HG02623 (cell line): ENCODE results near the gene ZNF764.
"Not testable (repeated sequence)": the region's sequence is repeated elsewhere in the genome, so short reads cannot be mapped to it uniquely, and the experiment has no call there.

Experiments used
- ATAC-seq: cut with Tn5 transposase; IDR thresholded peaks from one replicate; pipeline ENCODE4 v1.9.1; 2021; ENCODE audit warnings: moderate library complexity; ENCODE audit not compliant: unreplicated experiment

ZNF764 gene

DNA sequence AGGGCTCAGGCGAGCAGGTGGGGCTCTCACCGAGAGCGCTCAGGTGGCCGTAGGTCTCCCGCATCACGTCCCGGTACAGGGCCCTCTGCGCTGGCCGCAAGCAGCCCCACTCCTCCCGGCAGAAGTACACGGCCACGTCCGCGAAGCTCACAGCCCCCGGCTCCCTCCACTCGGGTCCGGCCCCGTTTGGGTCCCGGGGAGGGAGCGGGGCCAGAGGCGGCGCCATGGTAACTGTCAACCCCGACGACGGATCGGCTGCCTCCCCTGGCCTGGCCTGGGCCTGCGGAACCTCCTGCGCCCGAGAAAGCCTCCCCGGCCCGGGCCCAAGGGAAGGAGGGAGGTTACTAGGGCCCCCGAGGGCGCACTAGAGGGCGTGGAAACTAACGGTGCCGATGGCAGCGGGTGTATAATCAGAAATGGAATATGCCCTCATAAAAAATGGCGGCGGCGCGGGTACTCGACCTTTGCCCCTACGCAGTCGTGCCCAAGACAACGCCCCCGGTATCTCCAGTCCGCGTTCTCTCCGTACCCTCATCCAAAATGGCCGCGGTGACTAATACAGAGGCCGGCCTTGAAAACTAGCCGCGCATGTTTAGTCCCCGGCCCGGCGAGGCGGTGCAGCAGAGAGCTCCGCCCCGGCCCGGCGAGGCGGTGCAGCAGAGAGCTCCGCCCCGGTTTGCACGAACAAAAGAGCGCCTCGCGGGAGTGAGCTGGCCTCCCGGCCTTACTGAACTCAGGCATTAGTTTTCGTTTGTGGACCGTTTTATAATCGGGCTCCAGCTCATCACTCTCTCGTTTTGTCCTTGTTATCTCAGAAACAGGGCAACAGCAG lies at the start of gene ZNF764:
TSS of gene ZNF764 (minus strand) at position 418 of the 832 bp plus-strand sequence. CDS start at position 226, 192 bp downstream.
- ATAC-seq, result peak; percentile 79

DNA sequence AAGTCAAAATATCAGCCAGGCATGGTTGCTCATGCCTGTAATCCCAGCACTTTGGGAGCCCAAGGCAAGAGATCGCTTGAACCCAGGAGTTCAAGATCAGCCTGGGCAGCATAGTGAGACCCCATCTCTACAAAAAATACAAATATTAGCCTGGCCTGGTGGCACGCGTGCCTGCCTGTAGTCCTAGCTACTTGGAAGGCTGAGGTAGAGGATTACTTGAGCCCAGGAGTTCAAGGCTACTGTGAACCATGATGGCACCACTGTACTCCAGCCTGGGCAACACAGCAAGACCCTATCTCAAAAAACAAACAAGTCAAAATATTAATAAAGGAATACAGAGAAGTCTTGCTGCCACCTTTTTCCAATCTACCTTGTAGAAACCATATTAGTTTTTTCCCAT lies 47.8 kb upstream of the ZNF764 start:
- ATAC-seq, result no peak

GRCh38 chr16:30605158-30605557 lies 47.0 kb upstream of the ZNF764 start:
- no peak for ATAC-seq

GRCh38 chr16:30604316-30604947 lies 46.3 kb upstream of the ZNF764 start:
- ATAC-seq, result no peak

DNA sequence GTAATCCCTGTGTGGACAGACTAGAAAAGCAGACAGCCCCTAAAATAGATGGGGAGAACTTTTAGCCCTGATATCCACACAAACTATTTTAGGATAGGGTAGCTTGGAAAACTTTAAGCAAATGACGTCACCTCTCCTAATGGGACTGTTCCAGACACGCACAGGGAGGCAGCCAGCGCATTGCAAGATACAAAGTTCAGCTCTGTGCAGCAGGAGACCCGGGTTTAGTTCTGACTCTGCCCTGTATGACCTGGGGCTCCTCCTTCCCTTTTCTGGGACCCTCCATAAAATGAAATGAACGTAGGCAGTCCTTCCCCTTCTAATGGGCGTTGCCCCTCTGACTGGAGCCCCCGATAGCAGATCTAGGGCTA lies 45.8 kb upstream of the ZNF764 start:
- ATAC-seq, result no peak

DNA sequence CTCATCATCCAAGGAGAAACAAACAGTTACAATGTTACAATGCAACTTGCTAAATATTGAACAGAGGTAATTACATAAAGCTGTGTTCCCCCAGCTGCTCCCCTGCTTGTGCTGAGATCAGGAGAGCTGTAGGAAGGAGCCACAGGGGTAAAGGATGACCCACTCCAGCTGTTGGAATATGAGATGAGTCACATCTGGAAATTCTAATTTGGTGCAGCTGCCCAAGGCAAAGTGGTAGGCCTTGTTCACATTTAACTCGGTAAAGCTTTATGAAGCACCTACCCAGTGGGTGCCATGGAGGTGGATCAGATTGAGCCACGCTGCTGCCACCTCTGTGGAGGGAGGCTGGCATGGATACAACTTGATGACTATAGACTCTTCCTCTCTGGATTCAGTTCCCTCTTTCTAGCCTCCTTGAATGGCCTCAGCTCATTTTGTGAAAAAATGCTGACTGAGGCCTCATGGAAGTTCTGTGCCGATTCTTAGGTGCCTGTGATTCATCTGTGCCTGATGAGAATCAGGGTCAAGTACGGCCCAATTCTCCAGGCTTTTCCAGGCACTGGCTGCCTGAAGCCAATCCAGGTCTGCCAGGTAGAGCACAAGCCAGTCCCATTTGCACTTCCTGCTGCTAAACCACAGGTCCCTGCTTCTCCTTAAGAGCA lies 44.6 kb upstream of the ZNF764 start:
- no peak for ATAC-seq

GRCh38 chr16:30601966-30602365 lies 43.8 kb upstream of the ZNF764 start:
- ATAC-seq, result no peak

GRCh38 chr16:30600929-30601328 lies 42.8 kb upstream of the ZNF764 start:
- ATAC-seq, result no peak

DNA sequence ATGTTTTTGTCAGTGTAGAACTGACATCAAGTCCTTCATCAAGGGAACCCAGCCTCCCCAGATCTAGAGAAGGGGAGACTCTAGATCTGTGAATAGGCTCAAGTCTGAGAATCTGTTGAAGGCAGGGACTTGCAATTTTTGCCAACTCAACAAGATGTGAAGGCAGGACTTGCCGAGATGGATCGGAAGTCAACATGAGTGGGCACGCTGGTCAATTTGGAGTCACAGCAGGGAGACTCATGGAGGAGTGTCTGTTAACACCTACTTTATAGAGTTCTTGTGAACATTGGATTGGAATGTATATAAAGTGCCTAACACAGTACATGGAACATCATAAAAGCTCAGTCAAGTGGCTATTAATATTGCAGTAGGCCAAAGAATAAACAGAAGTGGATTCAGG lies 42.0 kb upstream of the ZNF764 start:
- ATAC-seq, result no peak

DNA sequence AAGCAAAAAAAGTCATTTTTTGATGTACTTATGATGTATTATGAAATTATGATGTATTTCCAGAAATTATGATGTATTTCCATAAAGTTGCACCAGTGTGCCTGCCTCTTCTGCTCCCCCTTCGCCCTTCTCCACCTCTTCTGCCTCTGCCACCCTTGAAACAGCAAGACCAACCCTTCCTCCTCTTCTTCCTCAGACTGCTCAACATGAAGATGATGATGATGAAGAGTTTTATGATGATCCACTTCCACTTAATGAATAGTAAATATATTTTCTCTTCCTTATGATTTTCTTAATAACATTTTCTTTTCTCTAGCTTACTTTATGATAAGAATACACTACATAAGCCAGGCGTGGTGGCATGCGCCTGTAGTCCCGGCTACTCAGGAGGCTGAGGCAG lies 34.7 kb upstream of the ZNF764 start:
- ATAC-seq, result no peak

DNA sequence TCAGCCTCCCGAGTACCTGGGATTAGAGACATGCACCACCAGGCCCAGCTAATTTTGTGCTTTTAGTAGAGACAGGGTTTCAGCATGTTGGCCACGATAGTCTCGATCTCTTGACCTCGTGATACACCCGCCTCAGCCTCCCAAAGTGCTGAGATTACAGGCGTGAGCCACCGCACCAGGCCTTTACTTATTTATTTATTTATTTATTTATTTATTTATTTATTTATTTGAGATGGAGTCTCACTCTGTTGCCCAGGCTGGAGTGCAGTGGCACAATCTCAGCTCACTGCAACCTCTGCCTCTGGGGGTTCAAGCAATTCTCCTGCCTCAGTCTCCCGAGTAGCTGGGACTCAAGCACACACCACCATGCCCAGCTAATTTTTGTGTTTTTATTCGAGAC lies 32.7 kb upstream of the ZNF764 start:
- ATAC-seq, result not testable (repeated sequence)

DNA sequence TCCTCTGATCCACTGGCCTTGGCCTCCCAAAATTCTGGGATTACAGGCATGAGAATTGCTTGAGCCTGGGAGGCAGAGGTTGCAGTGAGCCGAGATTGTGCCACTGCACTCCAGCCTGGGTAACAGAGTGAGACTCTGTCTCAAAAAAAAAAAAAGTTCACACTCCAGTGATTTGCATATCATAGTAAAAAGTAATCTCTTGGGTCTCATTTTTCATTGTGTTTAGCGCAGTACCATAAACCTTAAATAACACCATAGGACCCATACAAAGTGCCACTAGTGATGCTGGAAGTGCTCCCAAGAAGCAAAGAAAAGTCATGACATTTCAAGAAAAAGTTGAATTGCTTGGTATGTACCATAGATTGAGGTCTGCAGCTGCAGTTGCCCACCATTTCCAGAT lies 31.4 kb upstream of the ZNF764 start:
- ATAC-seq, result not testable (repeated sequence)

- no peak for ATAC-seq
Observed at GRCh38 chr16:30588651-30589050, 30.5 kb upstream of the ZNF764 start.

DNA sequence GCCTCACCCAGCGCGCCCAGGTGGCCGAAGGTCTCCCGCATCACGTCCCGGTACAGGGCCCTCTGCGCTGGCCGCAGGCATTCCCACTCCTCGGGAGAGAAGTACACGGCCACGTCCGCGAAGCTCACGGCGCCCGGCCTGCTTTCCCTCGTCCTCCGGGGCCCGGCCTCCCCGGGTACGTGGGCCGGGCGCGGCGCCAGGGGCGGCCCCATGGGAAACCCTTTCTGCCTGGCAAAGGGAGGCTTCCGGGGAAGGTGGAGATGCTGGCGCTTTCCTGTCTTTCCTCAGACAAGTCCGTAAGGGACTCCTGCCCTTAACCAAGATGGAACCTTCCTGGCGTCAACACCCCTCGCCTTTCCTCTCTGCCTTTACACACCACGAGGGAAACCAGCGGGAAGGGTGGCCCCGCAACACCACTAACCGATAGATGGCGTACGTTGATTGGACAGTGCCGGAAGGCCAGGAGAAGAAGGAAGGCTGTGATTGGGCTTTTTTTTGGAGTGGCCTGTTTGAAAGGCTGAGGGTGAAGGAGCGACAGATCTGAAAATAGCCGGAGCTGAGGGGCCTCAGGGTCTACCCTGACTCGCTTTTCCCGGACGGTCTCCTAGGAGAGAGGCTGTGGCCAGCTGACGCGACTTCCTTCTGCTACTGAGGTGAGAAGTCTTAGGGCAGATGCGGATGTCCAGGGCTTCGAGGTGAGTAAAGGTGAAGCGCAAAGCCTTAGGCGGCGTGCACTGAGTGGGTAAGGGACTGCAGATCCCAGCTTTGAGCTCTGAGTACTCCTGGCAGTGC lies 27.4 kb upstream of the ZNF764 start, which contains the start of gene ZNF785:
TSS of gene ZNF785 (minus strand) at position 298 of the 792 bp plus-strand sequence. CDS start at position 212, 86 bp downstream.
- peak; percentile 88 for ATAC-seq

DNA sequence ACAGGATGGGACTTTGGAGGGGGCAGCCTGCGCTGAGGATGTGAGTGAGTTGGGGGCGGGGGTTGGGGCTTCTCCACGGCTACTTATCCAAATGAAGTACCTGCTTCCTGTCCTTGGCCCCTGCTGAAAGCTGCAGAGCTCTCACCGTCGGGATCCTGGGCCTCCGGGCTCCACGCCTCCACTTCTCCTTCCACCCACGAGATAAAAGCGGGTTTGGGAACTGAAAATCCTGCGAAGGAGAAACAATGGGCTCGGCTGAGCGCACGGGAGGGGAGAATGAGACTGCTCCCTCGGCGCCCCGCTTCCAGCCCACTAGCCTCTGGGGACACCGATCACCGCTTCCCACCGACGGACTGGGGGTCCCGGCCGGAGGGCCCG lies 26.8 kb upstream of the ZNF764 start:
- ATAC-seq, result peak; percentile 16

GRCh38 chr16:30582611-30583340 lies 24.6 kb upstream of the ZNF764 start:
- ATAC-seq, result no peak

GRCh38 chr16:30581457-30581856 lies 23.3 kb upstream of the ZNF764 start:
- ATAC-seq, result no peak

DNA sequence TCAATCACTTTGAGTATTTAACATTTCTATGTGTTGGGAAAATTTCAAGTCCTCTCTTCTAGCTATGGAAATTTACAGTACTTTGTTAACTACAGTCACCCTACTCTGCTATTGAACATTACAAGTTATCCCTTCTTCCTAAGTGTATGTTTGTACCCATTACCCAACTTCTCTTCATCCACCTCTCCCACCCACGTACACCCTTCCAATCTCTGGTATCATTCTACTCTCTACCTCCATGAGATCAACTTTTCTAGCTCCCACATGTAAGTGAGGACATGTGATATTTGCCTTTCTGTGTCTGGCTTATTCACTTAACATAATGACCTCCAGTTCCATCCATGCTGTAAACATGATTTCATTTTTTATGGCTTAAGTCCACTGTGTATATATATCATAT lies 16.5 kb upstream of the ZNF764 start:
- no peak for ATAC-seq

GRCh38 chr16:30571445-30572322 lies 13.5 kb upstream of the ZNF764 start, which contains the start of gene ZNF688:
Gene ZNF688, minus strand, starts transcription at chr16:30571714. Its CDS starts 85 bp downstream, at chr16:30571629.
- ATAC-seq, result peak; percentile 74
